NCI-H82 treated with DMSO at 0.1 percent for 48 hours (cell line): ENCODE results near the gene GNG12.

ENCODE experiments used
- DNase-seq: peaks from one replicate; lab custom pipeline; 2025; ENCODE audit not compliant: unreplicated experiment; lab: John Stamatoyannopoulos, UW

Gene GNG12

DNA sequence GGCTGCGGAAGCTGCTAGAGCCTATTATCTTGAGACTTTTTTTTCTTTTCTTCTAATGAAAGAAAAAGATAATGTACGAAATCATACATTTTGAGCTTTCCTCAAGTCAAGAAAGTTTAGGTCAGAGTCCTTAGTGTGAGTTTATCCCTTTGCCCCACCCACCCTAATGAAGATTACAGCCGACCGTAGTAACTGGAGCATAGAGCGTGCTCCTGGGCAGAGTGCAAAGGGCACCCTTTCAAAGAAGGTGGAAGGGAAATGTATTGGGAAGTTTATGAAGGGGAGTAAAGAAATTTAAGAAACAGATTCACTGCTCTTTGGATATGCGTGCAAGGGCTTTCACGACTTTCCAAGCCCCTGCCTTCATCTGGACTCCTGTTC is 17.2 kb downstream of the GNG12 start:
- DNase-seq = no peak

GRCh38 chr1:67815303-67816094 is 17.8 kb downstream of the GNG12 start:
- no peak for DNase-seq

DNA sequence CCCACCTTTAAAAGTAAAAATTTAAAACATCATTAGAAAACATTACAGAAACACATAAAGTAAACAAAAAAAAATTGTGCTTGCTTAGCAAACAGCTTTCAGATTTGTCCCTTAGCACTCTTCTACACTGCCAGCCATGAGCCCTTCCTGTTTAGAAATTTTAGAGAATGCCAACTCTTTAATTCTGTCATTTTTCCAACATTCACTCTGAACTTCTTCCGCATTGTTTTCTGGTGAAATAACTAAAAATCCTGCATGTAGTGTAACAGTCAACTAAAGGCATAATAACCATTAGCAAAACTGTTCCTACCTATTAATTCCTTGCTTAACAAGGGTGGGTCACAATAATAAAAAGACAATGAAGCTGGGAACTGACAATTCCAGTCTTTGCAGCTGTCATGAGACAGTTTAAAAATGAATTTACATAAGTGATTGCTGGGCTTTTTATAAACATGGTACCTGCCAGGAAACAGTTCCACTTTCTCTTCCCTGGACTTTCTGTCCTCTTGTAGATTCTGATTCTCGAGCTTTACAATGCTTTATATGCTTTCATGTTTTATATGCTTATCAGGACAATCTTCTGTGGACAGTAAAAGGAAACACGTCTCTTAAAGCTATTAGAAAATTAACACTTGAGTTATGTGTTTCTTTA is 19.0 kb downstream of the GNG12 start:
- DNase-seq = no peak

DNA sequence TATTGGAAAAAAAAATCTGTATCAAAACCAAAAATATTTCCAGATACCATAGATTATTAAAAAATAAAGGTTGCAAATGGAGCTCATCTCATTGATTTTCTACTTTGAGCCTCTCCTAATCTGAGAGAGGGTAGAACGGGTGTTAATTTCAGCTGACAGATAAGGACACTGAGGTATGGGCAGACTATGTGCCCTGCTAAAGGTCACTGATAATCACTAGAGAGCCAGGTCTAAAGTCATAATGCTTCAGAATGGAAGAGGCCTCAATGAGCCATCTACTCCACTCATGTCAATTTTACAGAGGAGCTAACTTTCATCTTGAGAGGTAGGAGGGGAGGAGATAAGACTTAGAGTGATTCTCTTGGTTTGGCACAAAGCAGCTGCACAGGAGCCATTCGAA is 21.0 kb downstream of the GNG12 start:
- no peak for DNase-seq

GRCh38 chr1:67811781-67812180 is 21.5 kb downstream of the GNG12 start:
- no peak for DNase-seq

- no peak for DNase-seq
These were observed 23.4 kb downstream of the GNG12 start for GRCh38 chr1:67809887-67810286.

DNA sequence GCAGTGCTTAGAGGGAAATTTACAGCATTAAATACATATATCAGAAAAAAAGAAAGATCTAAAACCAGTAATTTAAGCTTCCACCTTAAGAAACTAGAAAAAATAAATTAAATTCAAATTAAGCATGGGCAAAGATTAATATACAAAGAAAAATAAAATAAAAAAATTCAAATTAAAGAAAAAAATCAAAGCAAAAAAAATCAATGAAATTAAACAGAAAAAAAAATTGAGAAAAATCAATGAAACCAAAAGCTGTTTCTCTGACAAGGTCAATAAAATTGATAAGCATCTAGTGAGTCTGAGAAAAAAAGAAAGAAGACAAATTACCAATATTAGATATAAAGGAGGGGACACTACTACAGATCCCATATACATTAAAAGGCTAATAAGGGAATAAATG is 26.0 kb downstream of the GNG12 start:
- DNase-seq = no peak

- DNase-seq = no peak
These were observed 28.6 kb downstream of the GNG12 start for GRCh38 chr1:67804710-67805109.

DNA sequence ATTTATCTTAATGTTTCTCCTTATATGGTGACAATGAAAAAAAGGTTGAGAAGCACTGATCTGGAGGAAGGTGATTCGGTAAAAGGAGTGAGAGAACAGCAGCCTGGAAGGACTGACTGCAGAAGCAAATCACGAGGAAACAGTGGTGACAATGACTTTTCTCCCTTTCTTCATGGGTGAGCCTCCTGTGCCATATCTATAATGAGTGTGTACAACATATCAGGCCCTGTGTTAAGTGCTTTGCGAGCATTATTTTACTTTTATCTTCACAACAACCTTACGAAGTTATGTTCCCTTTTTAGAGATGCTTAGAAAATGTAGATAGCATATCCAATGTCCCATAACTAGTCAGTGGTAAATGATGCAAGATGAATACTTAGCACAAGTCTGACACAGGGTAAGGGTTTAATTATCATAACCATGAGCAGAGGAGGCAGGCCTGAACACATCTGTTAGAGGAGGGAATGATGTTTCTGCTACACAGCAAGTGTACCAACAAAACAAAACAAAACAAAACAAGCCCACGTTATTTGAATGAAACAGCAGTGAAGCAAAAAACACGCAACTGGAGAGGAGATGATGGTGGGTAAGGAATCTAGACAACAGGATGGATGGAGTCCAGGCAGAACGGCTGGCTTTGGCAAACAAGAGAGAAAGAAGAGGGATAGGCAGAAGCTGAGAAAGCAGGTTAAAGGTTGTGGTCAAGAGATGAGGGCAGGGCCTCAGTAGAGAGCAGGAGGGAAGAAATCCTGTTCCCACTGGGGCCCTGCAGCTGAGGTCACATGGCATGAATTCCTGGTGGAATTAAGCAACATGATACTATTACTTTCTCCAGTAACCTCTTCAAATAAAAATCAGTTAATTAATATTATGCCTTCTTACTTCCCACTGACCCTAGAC is 29.6 kb downstream of the GNG12 start:
- DNase-seq = no peak

- DNase-seq = no peak
These were observed 30.7 kb downstream of the GNG12 start for GRCh38 chr1:67802565-67802964.

- DNase-seq = no peak
These were observed 31.4 kb downstream of the GNG12 start for GRCh38 chr1:67801903-67802302.

GRCh38 chr1:67795179-67795912 is 37.9 kb downstream of the GNG12 start:
- no peak for DNase-seq

GRCh38 chr1:67793562-67793961 is 39.7 kb downstream of the GNG12 start:
- DNase-seq = no peak

GRCh38 chr1:67792741-67793458 is 40.4 kb downstream of the GNG12 start:
- no peak for DNase-seq

DNA sequence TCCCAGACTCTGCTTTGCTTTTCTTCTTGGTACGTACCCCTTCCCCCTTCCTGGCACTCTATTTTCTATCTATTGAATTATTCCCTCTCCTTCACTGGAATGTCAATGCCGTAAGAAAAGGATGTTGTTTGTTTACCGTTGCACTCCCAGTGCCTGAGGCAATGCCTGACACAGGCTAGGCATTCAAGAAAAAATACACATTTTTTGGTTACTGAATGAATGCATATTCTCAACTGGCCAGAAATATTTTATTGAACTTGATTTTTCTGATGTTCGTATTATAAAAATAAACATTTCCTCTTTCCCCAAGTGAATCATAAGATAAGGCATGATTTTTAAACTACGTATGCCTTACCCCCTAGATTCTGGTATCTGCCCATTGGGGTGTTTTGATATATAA is 41.2 kb downstream of the GNG12 start:
- no peak for DNase-seq

- no peak for DNase-seq
These were observed 41.6 kb downstream of the GNG12 start for GRCh38 chr1:67791686-67792085.

DNA sequence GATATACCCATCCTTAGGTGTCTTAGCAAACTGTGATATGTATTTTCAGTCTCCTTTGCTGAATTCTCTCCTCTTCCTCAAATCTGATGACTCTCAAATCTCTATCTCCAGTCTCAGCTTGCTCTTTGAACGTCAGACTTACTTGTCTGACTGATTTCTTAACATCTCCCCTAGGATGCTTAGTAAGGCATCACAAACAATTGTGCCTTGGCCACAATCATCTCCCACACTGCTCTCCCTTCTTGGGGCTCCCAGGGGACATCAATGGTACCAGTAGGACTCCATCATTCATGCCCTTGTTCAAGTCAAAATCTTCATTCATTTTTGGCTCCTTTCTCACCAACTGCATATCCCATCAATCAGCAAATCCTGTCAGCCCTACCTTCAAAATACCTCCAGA is 42.0 kb downstream of the GNG12 start:
- no peak for DNase-seq

DNA sequence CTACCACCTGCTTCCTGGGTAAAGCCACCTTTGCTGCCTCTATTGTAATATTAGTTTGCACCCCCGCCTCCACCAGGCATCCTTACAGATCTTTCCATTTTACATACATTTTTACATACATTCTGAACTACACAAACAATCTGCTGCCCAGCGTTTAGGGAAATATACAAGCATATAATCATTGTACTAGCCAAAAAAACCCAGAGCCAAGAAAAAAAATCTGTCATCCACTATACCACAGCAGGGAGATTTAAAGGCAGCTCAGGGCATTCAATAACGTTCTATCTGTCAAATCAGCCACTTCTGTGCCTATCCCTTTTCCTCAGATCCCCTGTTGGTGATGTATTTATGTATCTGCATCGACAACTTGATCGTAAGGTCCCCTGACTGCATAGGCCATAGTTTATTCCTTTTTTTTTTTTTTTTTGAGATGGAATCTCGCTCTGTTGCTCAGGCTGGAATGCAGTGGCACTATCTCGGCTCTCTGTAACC is 43.0 kb downstream of the GNG12 start:
- no peak for DNase-seq

GRCh38 chr1:67789551-67789950 is 43.7 kb downstream of the GNG12 start:
- no peak for DNase-seq

DNA sequence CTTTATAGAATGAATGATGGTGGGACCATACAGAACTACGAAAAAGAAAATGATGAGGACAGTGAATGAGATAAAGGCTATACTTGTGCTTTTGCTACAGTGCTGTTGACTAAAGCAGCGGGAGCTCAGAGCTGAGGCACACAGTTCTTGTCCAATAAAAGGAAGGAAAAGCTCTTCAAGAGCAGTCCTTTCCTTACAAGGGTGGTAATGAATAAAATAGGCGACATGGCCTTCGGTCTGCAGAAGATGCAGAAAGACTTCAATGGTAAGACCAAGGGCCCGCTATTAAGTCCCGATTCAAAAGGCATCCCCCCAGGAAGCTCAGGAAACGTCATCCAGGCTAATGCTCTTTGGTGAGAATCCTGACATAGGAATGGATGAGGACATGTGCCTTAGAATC is 44.4 kb downstream of the GNG12 start:
- DNase-seq = no peak
